Ovary (tissue), 9 donors: ENCODE data around the gene FIGLA. TPM values are rescaled to one million over a fixed set of nuclear protein-coding genes. Genes with fewer than 3 reads are reported as not detected.

ENCODE experiments used
- DNase-seq, 5 donors: peaks; one replicate each; pipeline ENCODE4 v3.0.0-alpha.2; 2019 to 2020
- H3K27ac ChIP-seq, 2 donors: fragments of 200-600 bp; one replicate each; pipeline versions ENCODE4 v1.5.1 to v1.8.0; 2019 to 2022
- H3K27me3 ChIP-seq: fragments of 200-600 bp; one replicate; pipeline ENCODE4 v1.8.0; 2022
- H3K36me3 ChIP-seq: fragments of 200-600 bp; sonication (generic); one replicate; pipeline ENCODE4 v1.5.1; 2019
- H3K4me1 ChIP-seq: one replicate; pipeline ENCODE4 v1.8.1; 2013; ENCODE audit warnings: mild to moderate bottlenecking, moderate library complexity; ENCODE audit not compliant: insufficient read depth
- H3K4me3 ChIP-seq: fragments of 200-600 bp; sonication (generic); one replicate; pipeline ENCODE4 v1.5.1; 2017
- H3K9me3 ChIP-seq, 2 donors: fragments of 200-600 bp in 1 of 2; sonication (generic) in 1 of 2; one replicate each; pipeline versions ENCODE4 v1.5.1 to v1.8.1; 2013 to 2019; ENCODE audit warnings: mild to moderate bottlenecking in 1 of 2, moderate library complexity in 1 of 2
- EP300 ChIP-seq: sonication (generic); formaldehyde crosslinking; IDR thresholded peaks from one replicate; pipeline ENCODE4 v1.6.1; 2017; ENCODE audit warnings: antibody characterized with exemption
- POLR2A ChIP-seq: fragments of 450-650 bp; IDR thresholded peaks from one replicate; pipeline ENCODE4 v1.6.1; 2017; ENCODE audit warnings: antibody characterized with exemption, mild to moderate bottlenecking, moderate library complexity
- WGBS, 3 donors: extraction: QIAGEN DNeasy Blood & Tissue Kit in 1 of 3; methylation state at CpG; one replicate each; pipeline versions ENCODE4 v1.1.5 to v1.1.7; 2013 to 2017; 5-methylcytosine and 5-hydroxymethylcytosine counted together
- intact Hi-C, 4 donors: fragments of 100-400 bp; cut with DNase I; formaldehyde crosslinking; loops; one replicate each; pipeline versions ENCODE4 v1.11.0 to v1.15.1; 2022 to 2023
- polyA plus RNA-seq, 2 donors: library from polyadenylated mRNA; stranded (reverse); fragments of 200-250 nt in 1 of 2; fragments of 350-450 nt in 1 of 2; fragmentation: Illumina TruSeq in 1 of 2; extraction: RNeasy Lipid Tissue Mini Kit (QIAGEN cat#74804) in 1 of 2; gene quantifications; one replicate each; pipeline ENCODE4 v1.2.3, GENCODE V29; 2013 to 2014
- total RNA-seq, 7 donors: library from RNA; depleted of rRNA in 2 of 7; stranded (reverse); fragments of >200 nt in 2 of 7; fragmentation: NEBNext Ultra II Directional in 3 of 7; extraction: Animal tissue kit (Norgen Biotek cat#: 25700) in 3 of 7; gene quantifications; one replicate each; pipeline versions ENCODE4 v1.1.0 to v1.2.4, GENCODE V29; 2016 to 2023
- TF ChIP-seq, protein P1 (sequence below), 3 donors: fragments of 450-650 bp in 2 of 3; fragments of 200-600 bp in 1 of 3; IDR thresholded peaks; one replicate each; pipeline versions ENCODE4 v1.5.1 to v1.8.0; 2016 to 2022; ENCODE audit warnings: antibody characterized with exemption in 3 of 3, mild to moderate bottlenecking in 1 of 3
- donor health status: DM: no; HTN: no; CAD: no; lungs with moderate emphysema.
- donor health status: DM: no; HTN: no; CAD: no.
- donor health status: Bipolar disorder and iron deficiency.
- donor health status: DM: yes; HTN: yes; CAD: no.
- donor health status: DM: no; HTN: no; CAD: no.
- donor health status: DM: yes; HTN: yes; CAD: no.

The FIGLA gene
- total and polyA plus RNA-seq, 9 donors: 0.35 to 3.3 TPM; not detected in 7

DNA sequence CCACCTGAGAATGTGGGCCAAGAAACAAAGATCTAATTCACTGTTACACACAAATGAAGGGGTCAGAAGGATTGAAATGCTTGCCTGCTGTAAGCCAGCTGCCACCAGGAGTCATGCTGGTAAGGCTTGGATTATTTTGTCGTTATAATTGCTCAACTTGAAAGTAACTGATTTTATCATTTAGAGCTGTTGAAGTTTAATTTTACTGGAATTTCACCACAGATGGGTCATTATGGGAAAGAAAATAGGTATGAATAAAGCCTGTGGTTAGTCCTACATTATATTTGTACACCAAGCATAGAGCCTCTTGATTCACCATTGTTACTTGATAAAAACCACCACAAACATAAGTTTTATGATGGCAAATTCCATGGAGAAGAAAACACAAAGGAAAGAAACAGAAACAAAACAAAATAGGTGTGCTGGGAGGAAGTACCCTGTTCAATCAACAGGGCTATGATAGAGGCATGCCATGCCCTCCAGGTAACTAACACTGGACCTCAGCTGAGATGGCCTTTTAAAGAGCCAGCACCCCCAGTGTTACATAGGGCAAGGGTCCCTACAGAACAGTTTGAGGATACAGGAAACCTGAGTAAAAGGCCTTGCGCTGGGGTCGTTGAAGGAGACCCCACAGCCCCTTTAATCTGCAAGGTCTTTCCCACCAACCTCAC lies 27.0 kb upstream of the FIGLA start:
- no peaks in the 10 kb centered on the region for H3K4me1 ChIP-seq
- H3K27ac ChIP-seq: no peak overlapping the region
- H3K9me3 ChIP-seq: no peaks in the 10 kb centered on the region
- no peaks in the 10 kb centered on the region for H3K27me3 ChIP-seq
- H3K4me3 ChIP-seq: no peak overlapping the region
- WGBS, 3 donors: 84 to 87% (median 87%) methylated on average over 3 of the region's 3 CpGs
- intact Hi-C loops: no loop called here
- TF ChIP-seq POLR2A (no peak), EP300 (no peak)
- TF ChIP-seq, protein P1, sequence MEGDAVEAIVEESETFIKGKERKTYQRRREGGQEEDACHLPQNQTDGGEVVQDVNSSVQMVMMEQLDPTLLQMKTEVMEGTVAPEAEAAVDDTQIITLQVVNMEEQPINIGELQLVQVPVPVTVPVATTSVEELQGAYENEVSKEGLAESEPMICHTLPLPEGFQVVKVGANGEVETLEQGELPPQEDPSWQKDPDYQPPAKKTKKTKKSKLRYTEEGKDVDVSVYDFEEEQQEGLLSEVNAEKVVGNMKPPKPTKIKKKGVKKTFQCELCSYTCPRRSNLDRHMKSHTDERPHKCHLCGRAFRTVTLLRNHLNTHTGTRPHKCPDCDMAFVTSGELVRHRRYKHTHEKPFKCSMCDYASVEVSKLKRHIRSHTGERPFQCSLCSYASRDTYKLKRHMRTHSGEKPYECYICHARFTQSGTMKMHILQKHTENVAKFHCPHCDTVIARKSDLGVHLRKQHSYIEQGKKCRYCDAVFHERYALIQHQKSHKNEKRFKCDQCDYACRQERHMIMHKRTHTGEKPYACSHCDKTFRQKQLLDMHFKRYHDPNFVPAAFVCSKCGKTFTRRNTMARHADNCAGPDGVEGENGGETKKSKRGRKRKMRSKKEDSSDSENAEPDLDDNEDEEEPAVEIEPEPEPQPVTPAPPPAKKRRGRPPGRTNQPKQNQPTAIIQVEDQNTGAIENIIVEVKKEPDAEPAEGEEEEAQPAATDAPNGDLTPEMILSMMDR (IDR thresholded peaks at IDR 0.05): no peak
- H3K36me3 ChIP-seq: no peaks in the 10 kb centered on the region
- DNase-seq: no peak

DNA sequence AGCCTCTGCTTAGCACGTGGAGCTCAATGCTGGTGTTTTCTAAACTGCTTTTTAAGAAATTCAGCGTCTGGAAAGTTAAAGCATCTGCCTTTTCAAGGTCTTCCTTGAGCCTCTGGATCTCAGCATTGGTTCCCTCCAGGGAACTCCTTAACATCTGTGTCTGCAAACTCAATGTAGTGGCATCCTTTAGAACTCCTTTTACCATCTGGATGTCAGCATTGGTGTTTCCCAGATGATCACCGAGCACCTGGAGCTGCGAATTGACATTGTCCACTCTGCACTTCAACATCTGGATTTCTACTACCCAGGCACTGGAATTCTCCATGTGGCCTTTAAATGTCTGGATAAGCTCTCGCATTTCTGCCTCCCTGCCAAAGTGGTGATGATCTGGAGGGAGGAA lies 26.3 kb upstream of the FIGLA start:
- Histone ChIP-seq H3K36me3 (no peaks in the 10 kb centered on the region), H3K4me1 (no peaks in the 10 kb centered on the region), H3K4me3 (no peak overlapping the region), H3K9me3 (no peaks in the 10 kb centered on the region), H3K27ac (no peak overlapping the region), H3K27me3 (no peaks in the 10 kb centered on the region)
- WGBS, 3 donors: 36 to 53% (median 48%) methylated on average over 5 of the region's 5 CpGs
- TF ChIP-seq, protein P1 (IDR thresholded peaks at IDR 0.05): no peak
- TF ChIP-seq POLR2A (no peak), EP300 (no peak)
- intact Hi-C loops: no loop called here
- no peak for DNase-seq

DNA sequence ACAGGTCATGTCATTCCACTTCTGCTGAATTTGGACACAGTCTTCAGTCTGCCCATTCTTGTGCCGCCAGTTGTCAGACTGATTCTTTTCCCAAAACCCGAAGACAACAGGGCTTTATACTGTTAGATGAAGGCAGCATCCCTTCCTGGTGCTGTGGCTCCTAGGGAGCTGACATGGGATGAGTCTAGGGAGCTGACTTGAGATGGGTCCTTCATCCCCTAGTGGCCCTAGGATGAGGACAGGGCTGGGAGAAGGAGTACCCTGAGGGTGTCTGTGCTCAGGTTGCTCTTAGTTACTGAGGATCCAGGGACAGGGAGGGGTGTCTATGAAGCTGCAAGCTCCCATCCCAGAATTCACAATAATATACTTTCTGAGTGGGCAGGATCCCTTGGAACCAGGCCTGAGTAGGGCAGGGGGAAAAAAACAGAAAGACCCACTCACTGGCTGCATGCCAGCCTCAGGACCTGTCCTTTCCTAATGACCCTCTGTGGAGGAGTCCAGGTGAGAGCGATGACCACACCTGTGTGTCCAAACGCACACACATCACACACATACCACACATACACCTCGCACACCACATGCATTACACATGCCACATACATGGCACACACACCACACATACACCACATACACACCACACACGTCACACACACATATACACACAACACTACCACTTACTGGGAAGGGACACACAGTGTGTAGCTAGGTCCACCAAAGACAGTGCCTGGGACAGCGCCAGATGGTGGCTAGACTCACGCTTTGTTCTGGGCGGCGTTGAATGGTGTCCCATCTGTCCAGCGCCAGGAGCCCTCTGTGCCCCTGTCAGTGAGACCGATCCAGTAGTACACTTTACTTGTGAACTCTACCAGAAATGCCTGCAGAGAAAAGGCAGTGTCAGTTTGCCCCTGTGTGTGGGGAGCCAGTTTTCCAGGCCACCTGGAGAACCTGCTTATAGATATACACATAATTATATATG lies 18.8 kb upstream of the FIGLA start:
- intact Hi-C loops: no loop called here
- Histone ChIP-seq H3K4me3 (no peak overlapping the region), H3K36me3 (no peaks in the 10 kb centered on the region), H3K27ac (no peak overlapping the region), H3K9me3 (no peaks in the 10 kb centered on the region), H3K27me3 (no peaks in the 10 kb centered on the region), H3K4me1 (no peaks in the 10 kb centered on the region)
- 85 to 87% (median 87%) methylated on average over 12 of the region's 12 CpGs for WGBS, 3 donors
- TF ChIP-seq EP300 (no peak), POLR2A (no peak)
- TF ChIP-seq, protein P1 (IDR thresholded peaks at IDR 0.05): no peak
- no peak for DNase-seq

DNA sequence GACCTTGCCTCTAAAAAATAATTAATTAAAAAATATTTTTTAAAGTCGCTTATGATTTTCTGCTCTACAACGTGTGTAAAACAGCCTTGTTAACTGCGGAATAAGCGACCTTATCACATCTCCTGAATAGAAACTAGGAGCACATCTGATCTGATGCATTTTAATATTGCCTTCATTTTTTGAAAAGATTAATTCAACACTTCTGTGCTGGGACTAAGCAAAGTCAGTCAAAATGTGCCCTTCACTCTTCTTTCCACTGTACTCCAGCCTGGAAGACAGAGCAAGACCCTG lies 17.3 kb upstream of the FIGLA start:
- Histone ChIP-seq H3K4me1 (no peaks in the 10 kb centered on the region), H3K36me3 (no peaks in the 10 kb centered on the region), H3K4me3 (no peak overlapping the region), H3K27ac (no peak overlapping the region), H3K9me3 (no peaks in the 10 kb centered on the region), H3K27me3 (no peaks in the 10 kb centered on the region)
- TF ChIP-seq, protein P1 (IDR thresholded peaks at IDR 0.05): no peak
- TF ChIP-seq POLR2A (no peak), EP300 (no peak)
- intact Hi-C loops: no loop called here
- no peak for DNase-seq
- 85 to 90% (median 88%) methylated on average over 4 of the region's 4 CpGs for WGBS, 3 donors
